ENCODE data around the gene DNAJC16.

DNAJC16 gene

GRCh38 chr1:15609631-15610030, 83.0 kb downstream of the DNAJC16 start:
- no peak for TF ChIP-seq CTCF (IDR thresholded peaks at IDR 0.05; ENCODE audit: insufficient read depth, low read length, poor library complexity, severe bottlenecking)
- no peak for TF ChIP-seq EZH2phosphoT487 (conservative IDR thresholded peaks at IDR 0.05; ENCODE audit: low read length)
- H3K4me2 ChIP-seq (ENCODE audit: low read depth, low read length, poor library complexity, severe bottlenecking): no peak overlapping the region
- H3K27ac ChIP-seq (ENCODE audit: low read depth, low read length): no peak overlapping the region

GRCh38 chr1:15610167-15610566, 83.5 kb downstream of the DNAJC16 start:
- H4K20me1 ChIP-seq (ENCODE audit: low read depth, low read length): no peaks in the 10 kb centered on the region
- no peak overlapping the region for H3K9ac ChIP-seq (ENCODE audit: low read length)
- no peak overlapping the region for H3K4me3 ChIP-seq (ENCODE audit: insufficient read depth, low read length, poor library complexity, severe bottlenecking)
- no peaks in the 10 kb centered on the region for H3K9me2 ChIP-seq (replicated peaks; ENCODE audit: insufficient read depth, low read length)
- no peak for TF ChIP-seq CTCF (IDR thresholded peaks at IDR 0.05; ENCODE audit: insufficient read depth, low read length, poor library complexity, severe bottlenecking)
- TF ChIP-seq EZH2phosphoT487 (conservative IDR thresholded peaks at IDR 0.05; ENCODE audit: low read length): no peak
- no peak overlapping the region for H2AFZ ChIP-seq (ENCODE audit: low read depth, low read length, severe bottlenecking)
- H3F3A ChIP-seq (ENCODE audit: insufficient read depth): no peaks in the 10 kb centered on the region
- H3K27me3 ChIP-seq (ENCODE audit: low read length): no peaks in the 10 kb centered on the region
- no peaks in the 10 kb centered on the region for H3K79me2 ChIP-seq (ENCODE audit: insufficient read depth, low read length)
- H3K4me2 ChIP-seq (ENCODE audit: low read depth, low read length, poor library complexity, severe bottlenecking): no peak overlapping the region
- no peaks in the 10 kb centered on the region for H3K36me3 ChIP-seq (ENCODE audit: low read length)
- no peak overlapping the region for H3K27ac ChIP-seq (ENCODE audit: low read depth, low read length)
- H3K9me3 ChIP-seq (ENCODE audit: insufficient read depth, low read length): no peaks in the 10 kb centered on the region

More at GRCh38 chr1:15609631-15610030, 83.0 kb downstream of the DNAJC16 start:
- H3K79me2 ChIP-seq (ENCODE audit: insufficient read depth, low read length): no peaks in the 10 kb centered on the region
- no peaks in the 10 kb centered on the region for H3K36me3 ChIP-seq (ENCODE audit: low read length)
- no peaks in the 10 kb centered on the region for H3K9me3 ChIP-seq (ENCODE audit: insufficient read depth, low read length)
- H3K9me2 ChIP-seq (replicated peaks; ENCODE audit: insufficient read depth, low read length): no peaks in the 10 kb centered on the region
- no peaks in the 10 kb centered on the region for H3K27me3 ChIP-seq (ENCODE audit: low read length)
- H2AFZ ChIP-seq (ENCODE audit: low read depth, low read length, severe bottlenecking): no peak overlapping the region
- H3F3A ChIP-seq (ENCODE audit: insufficient read depth): no peaks in the 10 kb centered on the region
- H3K4me3 ChIP-seq (ENCODE audit: insufficient read depth, low read length, poor library complexity, severe bottlenecking): no peak overlapping the region
- no peak overlapping the region for H3K9ac ChIP-seq (ENCODE audit: low read length)
- no peaks in the 10 kb centered on the region for H4K20me1 ChIP-seq (ENCODE audit: low read depth, low read length)

- Histone ChIP-seq H3K9me3 (ENCODE audit: insufficient read depth, low read length) (no peaks in the 10 kb centered on the region), H3K9ac (ENCODE audit: low read length) (peak overlapping the region; percentile 94), H2AFZ (ENCODE audit: low read depth, low read length, severe bottlenecking) (peak overlapping the region; percentile 83), H3K79me2 (ENCODE audit: insufficient read depth, low read length) (peaks cover 42% of the 10 kb centered on the region), H3K4me2 (ENCODE audit: low read depth, low read length, poor library complexity, severe bottlenecking) (peak overlapping the region; percentile 65), H3K9me2 (replicated peaks; ENCODE audit: insufficient read depth, low read length) (no peaks in the 10 kb centered on the region), H3K36me3 (ENCODE audit: low read length) (no peaks in the 10 kb centered on the region), H3K4me3 (ENCODE audit: insufficient read depth, low read length, poor library complexity, severe bottlenecking) (peak overlapping the region; percentile 67), H4K20me1 (ENCODE audit: low read depth, low read length) (peaks cover 8% of the 10 kb centered on the region; the same call in 1 of the 2 replicates), H3K27me3 (ENCODE audit: low read length) (no peaks in the 10 kb centered on the region), H3F3A (ENCODE audit: insufficient read depth) (peaks cover 11% of the 10 kb centered on the region), H3K27ac (ENCODE audit: low read depth, low read length) (no peak overlapping the region)
- no peak for TF ChIP-seq CTCF (IDR thresholded peaks at IDR 0.05; ENCODE audit: insufficient read depth, low read length, poor library complexity, severe bottlenecking)
- no peak for TF ChIP-seq EZH2phosphoT487 (conservative IDR thresholded peaks at IDR 0.05; ENCODE audit: low read length)
Observed at GRCh38 chr1:15616373-15617172, 89.9 kb downstream of the DNAJC16 start.

Measured in SU-DHL-6 (cell line).